Measurements from ENCODE around the gene LENEP.

DNA sequence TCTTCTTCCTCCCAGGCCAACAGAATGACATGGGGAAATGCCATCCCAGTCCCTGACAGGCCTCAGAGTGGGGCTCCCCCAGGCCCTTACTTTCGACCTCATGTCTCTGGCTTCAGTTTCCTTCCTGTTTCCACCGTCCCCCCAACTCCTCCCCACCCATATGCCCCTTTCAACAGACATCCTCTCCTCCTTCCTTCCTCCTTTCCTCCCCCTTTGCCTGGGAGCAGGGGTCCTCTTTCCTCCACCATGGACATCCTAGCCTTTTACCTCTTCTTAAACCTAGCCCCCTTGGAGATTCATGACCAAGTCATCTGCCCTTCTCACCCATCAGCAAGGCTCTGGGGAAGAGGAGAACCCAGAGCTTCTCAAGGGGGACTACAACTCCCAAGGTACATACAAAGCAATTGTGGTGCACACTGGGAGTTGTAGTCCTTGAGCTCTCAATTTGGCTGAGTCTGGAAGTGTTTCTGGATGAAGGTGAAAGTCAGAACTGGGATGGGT lies 13.3 kb downstream of the LENEP start:
- TF ChIP-seq, protein P1, sequence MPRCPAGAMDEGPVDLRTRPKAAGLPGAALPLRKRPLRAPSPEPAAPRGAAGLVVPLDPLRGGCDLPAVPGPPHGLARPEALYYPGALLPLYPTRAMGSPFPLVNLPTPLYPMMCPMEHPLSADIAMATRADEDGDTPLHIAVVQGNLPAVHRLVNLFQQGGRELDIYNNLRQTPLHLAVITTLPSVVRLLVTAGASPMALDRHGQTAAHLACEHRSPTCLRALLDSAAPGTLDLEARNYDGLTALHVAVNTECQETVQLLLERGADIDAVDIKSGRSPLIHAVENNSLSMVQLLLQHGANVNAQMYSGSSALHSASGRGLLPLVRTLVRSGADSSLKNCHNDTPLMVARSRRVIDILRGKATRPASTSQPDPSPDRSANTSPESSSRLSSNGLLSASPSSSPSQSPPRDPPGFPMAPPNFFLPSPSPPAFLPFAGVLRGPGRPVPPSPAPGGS (IDR thresholded peaks at IDR 0.05): no peak
- no peak for TF ChIP-seq CTCF (IDR thresholded peaks at IDR 0.05)
- TF ChIP-seq MYC (IDR thresholded peaks at IDR 0.05; ENCODE audit: borderline replicate concordance, low read length): no peak
- TF ChIP-seq POLR2A (IDR thresholded peaks at IDR 0.05; ENCODE audit: low read length): no peak
- TF ChIP-seq, protein P2, sequence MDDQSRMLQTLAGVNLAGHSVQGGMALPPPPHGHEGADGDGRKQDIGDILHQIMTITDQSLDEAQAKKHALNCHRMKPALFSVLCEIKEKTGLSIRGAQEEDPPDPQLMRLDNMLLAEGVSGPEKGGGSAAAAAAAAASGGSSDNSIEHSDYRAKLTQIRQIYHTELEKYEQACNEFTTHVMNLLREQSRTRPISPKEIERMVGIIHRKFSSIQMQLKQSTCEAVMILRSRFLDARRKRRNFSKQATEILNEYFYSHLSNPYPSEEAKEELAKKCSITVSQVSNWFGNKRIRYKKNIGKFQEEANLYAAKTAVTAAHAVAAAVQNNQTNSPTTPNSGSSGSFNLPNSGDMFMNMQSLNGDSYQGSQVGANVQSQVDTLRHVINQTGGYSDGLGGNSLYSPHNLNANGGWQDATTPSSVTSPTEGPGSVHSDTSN (IDR thresholded peaks at IDR 0.05): no peak
- TF ChIP-seq NR3C1 (IDR thresholded peaks at IDR 0.05): no peak
- TF ChIP-seq EP300 (IDR thresholded peaks at IDR 0.05): no peak
- no peak for TF ChIP-seq ZC3H11A (IDR thresholded peaks at IDR 0.05)

Data from A549 (cell line).